HEK293T (cell line): ENCODE measurements around the gene LINGO1.

Experiments used
- CTCF ChIA-PET: fragments of 350-600 bp; formaldehyde crosslinking; extraction: SDS; loops from one replicate; lab custom pipeline; 2021; ENCODE audit warnings: antibody characterized with exemption, inconsistent platforms; lab: Yijun Ruan, JAX
- POLR2A ChIA-PET: fragments of 350-600 bp; formaldehyde crosslinking; extraction: SDS; loops from one replicate; lab custom pipeline; 2020; ENCODE audit warnings: antibody characterized with exemption, inconsistent platforms; lab: Yijun Ruan, JAX
- DNase-seq: peaks from one replicate; pipeline ENCODE4 v3.0.0; 2012; ENCODE audit warnings: mixed read lengths; ENCODE audit errors: extremely low spot score
- ARNT ChIP-seq: fragments of 450-650 bp; IDR thresholded peaks from 2 replicates; pipeline ENCODE4 v1.6.1; 2017; ENCODE audit warnings: mild to moderate bottlenecking
- BHLHE40 ChIP-seq: fragments of 450-650 bp; IDR thresholded peaks from 2 replicates; pipeline ENCODE4 v1.6.1; 2016; ENCODE audit warnings: mild to moderate bottlenecking, moderate library complexity, borderline replicate concordance
- CTBP1 ChIP-seq: fragments of 450-650 bp; IDR thresholded peaks from 2 replicates; pipeline ENCODE4 v1.6.1; 2016; ENCODE audit warnings: borderline replicate concordance
- ELF4 ChIP-seq: fragments of 450-650 bp; IDR thresholded peaks from 2 replicates; pipeline ENCODE4 v1.6.1; 2017; ENCODE audit warnings: antibody characterized with exemption
- FOXA1 ChIP-seq: fragments of 450-650 bp; IDR thresholded peaks from 2 replicates; pipeline ENCODE4 v1.6.1; 2016; ENCODE audit warnings: mild to moderate bottlenecking
- FOXK2 ChIP-seq: fragments of 450-650 bp; IDR thresholded peaks from 2 replicates; pipeline ENCODE4 v1.6.1; 2016; ENCODE audit warnings: mild to moderate bottlenecking
- FOXM1 ChIP-seq: fragments of 450-650 bp; IDR thresholded peaks from 2 replicates; pipeline ENCODE4 v1.6.1; 2017; ENCODE audit warnings: mild to moderate bottlenecking, borderline replicate concordance
- HDGF ChIP-seq: fragments of 450-650 bp; IDR thresholded peaks from 2 replicates; pipeline ENCODE4 v1.6.1; 2017; ENCODE audit warnings: antibody characterized with exemption, borderline replicate concordance
- L3MBTL2 ChIP-seq: fragments of 450-650 bp; conservative IDR thresholded peaks from 2 replicates; pipeline ENCODE4 v1.6.1; 2016; ENCODE audit warnings: mild to moderate bottlenecking
- LEF1 ChIP-seq: fragments of 450-650 bp; IDR thresholded peaks from 2 replicates; pipeline ENCODE4 v1.6.1; 2017; ENCODE audit warnings: mild to moderate bottlenecking, borderline replicate concordance
- NFRKB ChIP-seq: fragments of 450-650 bp; IDR thresholded peaks from 2 replicates; pipeline ENCODE4 v1.6.1; 2016; ENCODE audit warnings: mild to moderate bottlenecking, moderate library complexity
- SP1 ChIP-seq: fragments of 450-650 bp; IDR thresholded peaks from 2 replicates; pipeline ENCODE4 v1.6.1; 2017
- SUZ12 ChIP-seq: fragments of 450-650 bp; IDR thresholded peaks from 2 replicates; pipeline ENCODE4 v1.6.1; 2016; ENCODE audit warnings: mild to moderate bottlenecking
- TARDBP ChIP-seq: fragments of 450-650 bp; IDR thresholded peaks from 2 replicates; pipeline ENCODE4 v1.6.1; 2016
- ZNF384 ChIP-seq: fragments of 450-650 bp; IDR thresholded peaks from 2 replicates; pipeline ENCODE4 v1.6.1; 2016
- TF ChIP-seq, protein P1 (sequence below): fragments of 450-650 bp; IDR thresholded peaks from 2 replicates; pipeline ENCODE4 v1.6.1; 2016

LINGO1 gene

DNA sequence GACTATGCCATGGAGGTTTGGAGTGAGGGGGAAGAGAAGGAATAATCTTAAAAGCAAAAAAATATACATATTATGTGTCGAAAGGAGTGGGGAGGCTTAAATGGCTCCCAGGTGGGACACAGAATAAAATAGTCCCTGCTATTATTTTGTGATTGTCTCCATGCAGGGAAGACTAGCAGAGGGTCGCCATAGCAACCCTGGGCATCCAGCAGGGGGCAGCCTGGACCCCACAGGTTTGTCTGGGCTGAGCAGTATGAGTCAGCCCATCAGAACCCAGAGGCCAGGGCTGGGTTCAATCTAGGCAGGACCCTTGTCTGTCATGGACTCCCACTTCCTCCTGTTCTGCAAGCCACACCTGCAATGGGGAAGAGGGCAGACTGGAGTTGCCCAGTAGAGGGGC, 17.6 kb upstream of the LINGO1 start:
- DNase-seq = peak; percentile 66
- POLR2A ChIA-PET = no interaction called here
- TF ChIP-seq SP1 = no peak
- no peak for TF ChIP-seq L3MBTL2
- TF ChIP-seq, protein P1, sequence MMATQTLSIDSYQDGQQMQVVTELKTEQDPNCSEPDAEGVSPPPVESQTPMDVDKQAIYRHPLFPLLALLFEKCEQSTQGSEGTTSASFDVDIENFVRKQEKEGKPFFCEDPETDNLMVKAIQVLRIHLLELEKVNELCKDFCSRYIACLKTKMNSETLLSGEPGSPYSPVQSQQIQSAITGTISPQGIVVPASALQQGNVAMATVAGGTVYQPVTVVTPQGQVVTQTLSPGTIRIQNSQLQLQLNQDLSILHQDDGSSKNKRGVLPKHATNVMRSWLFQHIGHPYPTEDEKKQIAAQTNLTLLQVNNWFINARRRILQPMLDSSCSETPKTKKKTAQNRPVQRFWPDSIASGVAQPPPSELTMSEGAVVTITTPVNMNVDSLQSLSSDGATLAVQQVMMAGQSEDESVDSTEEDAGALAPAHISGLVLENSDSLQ = no peak
- no peak for TF ChIP-seq LEF1
- TF ChIP-seq FOXK2 = no peak
- no peak for TF ChIP-seq ELF4
- TF ChIP-seq HDGF = no peak
- CTCF ChIA-PET = interaction anchor here (0.9 to 1.2 kb wide), 2 partner anchors 115 to 172 kb away, joined by 3 read pairs; no protein-coding TSS in a partner anchor

GRCh38 chr15:77649610-77650009, 16.9 kb upstream of the LINGO1 start:
- DNase-seq = no peak
- POLR2A ChIA-PET = no interaction called here
- CTCF ChIA-PET = interaction anchor here (0.6 kb wide), 2 partner anchors 171 to 341 kb away, joined by 3 read pairs; no protein-coding TSS in a partner anchor
- no peak for TF ChIP-seq TARDBP
- TF ChIP-seq, protein P1 = no peak
- no peak for TF ChIP-seq FOXA1

- ChIA-PET POLR2A (no interaction called here), CTCF (no interaction called here)
- no peak for TF ChIP-seq ZNF384
- TF ChIP-seq BHLHE40 = no peak
- TF ChIP-seq CTBP1 = no peak
- TF ChIP-seq FOXA1 = no peak
- no peak for TF ChIP-seq SP1
- no peak for TF ChIP-seq LEF1
- no peak for TF ChIP-seq HDGF
- TF ChIP-seq FOXM1 = no peak
- TF ChIP-seq, protein P1 = no peak
- TF ChIP-seq FOXK2 = no peak
- no peak for TF ChIP-seq L3MBTL2
- TF ChIP-seq NFRKB = no peak
- no peak for TF ChIP-seq ARNT
- TF ChIP-seq SUZ12 = no peak
- TF ChIP-seq TARDBP = no peak
- no peak for TF ChIP-seq ELF4
- no peak for DNase-seq
Measured at GRCh38 chr15:77649017-77649416, 16.3 kb upstream of the LINGO1 start.

GRCh38 chr15:77647961-77648360, 15.2 kb upstream of the LINGO1 start:
- CTCF ChIA-PET = interaction anchor here (0.7 to 0.9 kb wide), 2 partner anchors 173 to 227 kb away, joined by 3 read pairs; no protein-coding TSS in a partner anchor
- POLR2A ChIA-PET = no interaction called here
- no peak for DNase-seq
- no peak for TF ChIP-seq ARNT
- no peak for TF ChIP-seq FOXM1
- TF ChIP-seq FOXA1 = no peak
- no peak for TF ChIP-seq FOXK2

GRCh38 chr15:77646104-77646694, 13.5 kb upstream of the LINGO1 start:
- ChIA-PET POLR2A (no interaction called here), CTCF (interaction anchor here (1.2 to 1.4 kb wide), 3 partner anchors 13 to 28 kb away, joined by 3 to 7 read pairs (median 4); partner anchors contain the start of gene LINGO1)
- no peak for DNase-seq
- TF ChIP-seq L3MBTL2 (no peak), ARNT (no peak), SP1 (no peak), SUZ12 (no peak), LEF1 (no peak), HDGF (no peak), ELF4 (no peak), BHLHE40 (no peak), TARDBP (no peak), FOXM1 (no peak), CTBP1 (no peak), NFRKB (no peak), FOXA1 (no peak), ZNF384 (no peak), FOXK2 (no peak)
- TF ChIP-seq, protein P1 = no peak

- TF ChIP-seq ARNT = no peak
- TF ChIP-seq ELF4 = no peak
- no peak for TF ChIP-seq SUZ12
- TF ChIP-seq ZNF384 = no peak
- no peak for TF ChIP-seq FOXM1
- TF ChIP-seq NFRKB = no peak
- no peak for TF ChIP-seq FOXK2
- TF ChIP-seq FOXA1 = no peak
- TF ChIP-seq SP1 = no peak
- TF ChIP-seq LEF1 = no peak
- TF ChIP-seq TARDBP = no peak
- no peak for TF ChIP-seq L3MBTL2
- TF ChIP-seq CTBP1 = no peak
- TF ChIP-seq, protein P1 = no peak
- ChIA-PET CTCF (interaction anchor here (1.3 to 1.4 kb wide), 2 partner anchors 12 to 28 kb away, joined by 4 to 7 read pairs; partner anchors contain the start of gene LINGO1), POLR2A (no interaction called here)
- no peak for DNase-seq
Measured at GRCh38 chr15:77645602-77646001, 12.9 kb upstream of the LINGO1 start.
